Epidermal melanocyte (primary cell): ENCODE measurements around the gene GPR162.

Experiments
- DNase-seq: peaks from one replicate; pipeline ENCODE4 v3.0.0; 2011; ENCODE audit warnings: low spot score; ENCODE audit not compliant: insufficient read length

GPR162 gene

DNA sequence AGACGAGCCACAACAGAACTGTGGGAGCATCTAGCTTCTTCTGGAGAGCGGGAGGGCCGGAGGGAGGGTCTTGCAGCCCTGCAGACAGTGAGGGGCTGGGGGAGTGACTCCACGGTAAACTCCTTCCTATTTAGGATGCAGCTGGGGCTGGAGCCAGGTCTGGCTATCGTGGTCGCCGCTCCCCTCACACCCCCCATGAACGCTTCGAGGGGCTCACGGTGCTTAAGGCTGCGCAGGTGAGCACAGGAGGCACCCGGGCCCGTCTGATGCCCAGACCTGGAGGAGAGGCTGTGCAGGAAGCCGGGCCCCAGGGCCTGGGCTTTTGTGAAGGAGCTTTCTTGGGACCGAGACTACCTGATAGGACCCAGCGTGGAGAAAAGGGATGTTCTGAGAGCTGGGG, 15.2 kb downstream of the GPR162 start:
- no peak for DNase-seq

DNA sequence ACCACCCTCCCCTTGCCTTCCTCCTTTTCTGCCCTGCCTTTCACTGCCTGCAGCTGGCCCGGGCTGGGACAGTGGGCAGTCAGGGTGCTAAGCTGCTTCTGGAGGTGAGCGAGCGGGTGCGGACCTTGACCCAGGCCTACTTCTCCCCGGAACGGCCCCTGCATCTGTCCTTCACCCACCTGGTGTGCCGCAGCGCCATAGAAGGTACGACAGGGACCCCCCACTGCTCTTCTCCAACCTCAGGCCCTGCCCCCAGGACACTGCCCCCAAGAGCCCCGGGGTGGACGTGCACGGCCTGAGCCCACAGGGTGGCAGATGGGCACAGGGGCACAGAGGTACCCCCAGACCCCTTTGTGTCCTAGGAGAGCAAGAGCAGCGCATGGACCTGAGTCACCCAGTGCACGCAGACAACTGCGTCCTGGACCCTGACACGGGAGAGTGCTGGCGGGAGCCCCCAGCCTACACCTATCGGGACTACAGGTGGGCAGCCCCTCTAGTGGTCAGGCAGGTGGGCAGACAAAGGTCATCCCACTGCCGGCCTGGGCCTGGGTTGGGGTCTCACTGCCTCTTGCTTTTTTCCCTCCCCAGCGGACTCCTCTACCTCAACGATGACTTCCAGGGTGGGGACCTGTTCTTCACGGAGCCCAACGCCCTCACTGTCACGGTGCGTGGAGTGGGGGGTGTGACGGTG, 15.9 kb downstream of the GPR162 start:
- DNase-seq: no peak

DNA sequence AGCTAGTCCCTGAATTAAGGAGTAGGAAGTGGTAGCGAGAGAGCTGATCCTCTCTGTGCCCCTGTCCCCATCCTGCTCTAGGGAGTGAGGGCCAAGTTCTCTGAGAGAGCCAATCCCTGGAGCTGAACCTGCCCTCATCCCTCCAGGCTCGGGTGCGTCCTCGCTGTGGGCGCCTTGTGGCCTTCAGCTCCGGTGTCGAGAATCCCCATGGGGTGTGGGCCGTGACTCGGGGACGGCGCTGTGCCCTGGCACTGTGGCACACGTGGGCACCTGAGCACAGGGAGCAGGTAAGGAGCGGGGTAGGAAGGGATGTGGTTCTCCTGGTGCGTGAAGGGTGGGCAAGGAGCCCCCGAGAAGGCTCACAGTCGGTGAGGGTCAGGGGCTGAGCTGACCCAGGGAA, 17.2 kb downstream of the GPR162 start:
- no peak for DNase-seq

DNA sequence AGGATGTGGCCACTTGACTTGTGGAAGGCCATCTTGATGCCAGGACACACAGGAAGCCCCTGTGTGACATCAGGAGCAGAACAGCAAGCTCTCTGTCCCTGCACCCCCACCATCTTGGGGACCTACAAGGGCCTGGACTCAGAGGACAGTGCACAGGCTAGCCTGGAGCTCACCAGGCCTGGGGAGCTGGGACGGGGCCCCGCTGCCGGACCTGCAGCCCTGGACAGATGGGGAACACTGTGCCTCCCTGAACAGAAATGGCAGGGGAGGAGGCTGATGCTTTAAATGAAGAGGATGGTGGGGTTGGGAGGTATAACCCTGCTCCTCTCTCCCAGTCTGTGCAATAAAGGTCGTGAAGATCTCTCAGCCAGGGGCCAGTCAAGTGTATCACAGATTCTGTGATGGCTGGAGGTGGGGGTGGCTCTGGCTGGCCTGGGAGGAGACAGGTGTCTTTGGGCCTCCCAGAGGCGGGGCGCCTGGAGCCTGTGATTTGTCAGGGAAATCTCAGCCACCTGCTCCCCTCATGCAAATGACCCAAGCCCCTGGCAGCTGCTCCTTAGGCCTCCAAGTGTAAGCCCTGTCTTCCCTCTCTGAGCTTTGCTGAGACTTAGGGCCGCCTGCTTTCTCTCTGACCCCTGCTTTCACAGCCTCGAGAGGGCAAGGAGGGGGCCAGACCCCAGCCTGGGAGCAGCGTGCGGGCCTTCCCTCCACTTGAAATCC, 18.0 kb downstream of the GPR162 start:
- no peak for DNase-seq

DNA sequence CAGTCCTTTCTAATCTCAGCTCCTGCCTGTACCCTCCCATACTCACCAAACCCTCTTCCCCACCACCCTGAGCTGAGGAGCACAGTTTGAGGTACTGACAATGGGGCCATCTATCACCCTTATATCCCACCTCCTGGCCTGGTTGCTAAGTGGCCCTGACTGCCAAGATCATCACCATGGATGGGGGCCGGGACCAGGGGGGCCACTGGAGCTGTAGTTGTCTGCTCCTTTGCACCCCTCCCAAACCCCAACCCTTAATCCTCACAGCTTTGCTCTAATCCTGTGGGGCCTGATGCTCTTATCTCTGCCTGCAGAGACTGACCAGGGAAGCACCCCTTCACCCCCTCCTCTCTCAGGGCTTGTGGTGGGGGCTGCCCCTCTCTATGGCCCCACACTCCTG, 18.7 kb downstream of the GPR162 start:
- DNase-seq: no peak

DNA sequence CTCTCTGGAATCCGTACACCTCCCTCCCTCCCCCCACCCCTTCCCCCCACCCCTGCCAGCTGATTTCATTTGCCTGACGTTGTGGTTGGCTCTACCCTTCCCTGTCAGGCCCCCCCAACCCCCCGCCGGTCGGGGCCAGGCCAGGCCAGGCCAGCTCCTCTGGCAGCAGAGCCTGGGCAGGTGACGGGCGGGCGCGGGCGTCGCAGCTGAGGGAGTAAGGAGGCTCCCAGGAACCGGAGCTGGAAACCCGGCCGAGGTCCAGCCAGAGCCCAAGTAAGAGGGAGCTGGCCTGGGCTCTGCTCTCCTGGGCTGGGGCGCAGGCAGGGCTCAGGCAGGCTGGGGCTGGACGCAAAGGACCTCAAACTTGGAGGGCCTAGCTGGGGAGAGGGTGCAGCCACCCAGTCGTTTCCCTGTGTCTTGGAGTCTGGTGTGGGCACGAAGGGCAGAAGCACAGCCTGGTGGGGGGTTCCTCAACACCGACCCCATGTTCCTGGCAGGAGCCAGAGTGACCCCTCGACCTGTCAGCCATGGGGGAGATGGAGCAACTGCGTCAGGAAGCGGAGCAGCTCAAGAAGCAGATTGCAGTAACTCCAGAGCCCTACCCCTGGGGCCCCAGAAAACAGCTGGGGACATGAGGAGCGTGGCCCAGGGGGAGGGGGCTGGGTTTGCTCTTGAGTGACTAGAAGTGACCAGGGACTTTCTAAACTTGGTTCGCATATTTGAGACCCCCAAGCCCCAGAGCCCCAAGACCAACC, 19.3 kb downstream of the GPR162 start, which contains the start of gene GNB3:
GNB3 (plus strand) TSS at position 165 of the 755 bp plus-strand sequence; CDS start at position 528, 363 bp downstream.
- no peak for DNase-seq

DNA sequence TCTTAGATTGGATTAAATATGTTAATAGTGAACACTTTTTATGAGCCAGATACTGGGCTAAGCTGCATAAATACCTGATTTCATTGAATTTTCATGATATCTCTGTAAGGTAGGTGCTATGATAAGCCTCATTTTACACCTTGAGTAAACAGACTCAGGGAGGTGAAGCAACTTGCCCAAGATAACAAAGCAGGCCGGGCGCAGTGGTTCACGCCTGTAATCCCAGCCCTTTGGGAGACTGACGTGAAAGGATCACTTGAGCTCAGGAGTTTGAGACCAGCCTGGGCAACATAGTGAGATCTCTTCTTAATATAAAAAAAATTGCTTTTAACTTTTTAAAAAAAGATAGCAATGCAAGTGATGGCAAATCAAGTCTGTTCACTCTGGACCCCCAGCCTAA, 20.5 kb downstream of the GPR162 start:
- DNase-seq: no peak

DNA sequence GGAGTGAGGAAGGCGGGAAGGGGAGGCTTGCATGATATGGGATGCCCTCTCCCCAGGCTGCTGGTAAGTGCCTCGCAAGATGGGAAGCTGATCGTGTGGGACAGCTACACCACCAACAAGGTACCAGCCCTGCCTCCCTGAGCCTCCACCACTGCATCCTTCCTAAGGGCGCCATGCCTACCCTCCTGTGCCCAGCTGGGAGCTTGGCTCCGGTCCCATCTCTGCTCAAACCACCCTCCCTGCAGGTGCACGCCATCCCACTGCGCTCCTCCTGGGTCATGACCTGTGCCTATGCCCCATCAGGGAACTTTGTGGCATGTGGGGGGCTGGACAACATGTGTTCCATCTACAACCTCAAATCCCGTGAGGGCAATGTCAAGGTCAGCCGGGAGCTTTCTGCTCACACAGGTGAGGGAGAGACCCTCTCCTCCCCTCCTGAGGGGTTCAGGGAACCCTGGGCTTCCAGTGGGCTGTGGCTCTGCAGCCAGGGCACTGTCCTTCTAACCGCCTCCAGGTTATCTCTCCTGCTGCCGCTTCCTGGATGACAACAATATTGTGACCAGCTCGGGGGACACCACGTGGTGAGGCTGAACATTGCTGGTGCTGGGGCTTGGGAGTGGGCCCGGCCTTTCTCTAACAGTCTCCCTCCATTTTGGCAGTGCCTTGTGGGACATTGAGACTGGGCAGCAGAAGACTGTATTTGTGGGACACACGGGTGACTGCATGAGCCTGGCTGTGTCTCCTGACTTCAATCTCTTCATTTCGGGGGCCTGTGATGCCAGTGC, 21.7 kb downstream of the GPR162 start:
- no peak for DNase-seq

DNA sequence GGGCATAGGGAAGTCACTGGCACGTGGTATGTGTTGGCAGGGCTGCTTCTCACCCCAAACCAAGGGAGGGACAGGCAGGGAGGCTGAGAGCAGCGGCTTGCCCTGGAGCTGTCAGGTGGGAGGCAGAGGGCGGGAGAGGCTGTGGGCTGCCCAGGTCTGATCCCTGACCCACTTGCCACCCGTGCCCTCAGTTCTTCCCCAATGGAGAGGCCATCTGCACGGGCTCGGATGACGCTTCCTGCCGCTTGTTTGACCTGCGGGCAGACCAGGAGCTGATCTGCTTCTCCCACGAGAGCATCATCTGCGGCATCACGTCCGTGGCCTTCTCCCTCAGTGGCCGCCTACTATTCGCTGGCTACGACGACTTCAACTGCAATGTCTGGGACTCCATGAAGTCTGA, 23.8 kb downstream of the GPR162 start:
- no peak for DNase-seq

DNA sequence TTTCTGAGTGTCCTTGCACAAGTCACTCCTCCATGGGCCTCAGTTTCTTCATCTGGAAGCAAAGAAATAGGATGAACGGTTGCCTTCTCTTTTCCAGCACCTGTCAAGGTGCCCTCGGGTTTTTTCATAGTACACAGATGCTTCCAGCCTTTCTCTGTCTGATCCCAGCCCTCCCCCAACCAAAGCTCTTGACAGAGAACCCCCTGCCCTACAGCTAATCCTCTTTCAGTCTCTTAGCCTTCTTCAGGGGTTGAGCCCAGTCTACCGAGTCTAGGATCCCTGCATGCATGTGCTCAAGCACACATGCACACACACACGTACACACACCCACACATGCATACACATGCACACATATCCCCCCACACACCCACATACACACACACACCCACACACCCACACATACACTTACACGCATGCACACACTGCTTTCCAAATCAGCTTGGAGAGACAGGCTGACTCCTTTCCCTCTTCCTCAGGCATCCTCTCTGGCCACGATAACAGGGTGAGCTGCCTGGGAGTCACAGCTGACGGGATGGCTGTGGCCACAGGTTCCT, 24.8 kb downstream of the GPR162 start:
- no peak for DNase-seq

DNA sequence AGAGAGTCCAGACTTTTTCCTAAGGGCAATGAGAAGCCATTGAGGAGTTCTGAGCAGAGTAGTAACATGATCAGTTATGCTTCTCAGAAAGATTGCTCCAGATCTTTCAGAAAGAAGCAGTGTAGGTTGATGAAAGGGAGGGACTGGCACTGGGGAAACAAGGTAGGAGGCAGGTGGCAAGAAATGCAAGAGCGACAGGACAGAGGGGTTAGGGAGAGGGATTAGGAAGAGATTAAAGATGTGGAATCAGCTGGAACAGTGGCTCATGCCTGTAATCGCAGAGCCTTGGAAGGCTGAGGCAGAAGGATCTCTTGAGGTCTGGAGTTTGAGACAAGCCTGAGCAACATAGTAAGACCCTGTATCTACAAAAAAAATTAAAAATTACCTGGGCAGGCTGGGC, 26.1 kb downstream of the GPR162 start:
- no peak for DNase-seq

DNA sequence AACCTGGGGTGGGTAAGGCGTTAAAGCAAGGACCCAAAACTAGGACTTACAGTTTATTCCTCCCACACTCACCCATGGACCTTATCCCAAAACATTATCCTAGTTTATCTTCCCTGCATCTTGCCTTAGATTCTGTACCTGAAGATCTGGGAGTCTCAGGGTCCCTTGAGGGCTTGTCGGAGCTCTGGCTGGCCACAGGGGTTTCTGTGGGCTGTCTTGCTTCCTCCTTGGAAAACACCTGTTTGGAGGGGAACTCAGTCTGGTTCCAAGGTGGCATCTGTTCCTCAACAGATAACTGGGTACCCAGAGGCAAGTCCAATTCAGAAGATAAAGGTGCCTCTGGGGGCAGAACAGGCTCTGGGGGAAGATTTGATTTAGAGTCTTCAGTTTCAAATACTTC, 27.8 kb downstream of the GPR162 start:
- no peak for DNase-seq

DNA sequence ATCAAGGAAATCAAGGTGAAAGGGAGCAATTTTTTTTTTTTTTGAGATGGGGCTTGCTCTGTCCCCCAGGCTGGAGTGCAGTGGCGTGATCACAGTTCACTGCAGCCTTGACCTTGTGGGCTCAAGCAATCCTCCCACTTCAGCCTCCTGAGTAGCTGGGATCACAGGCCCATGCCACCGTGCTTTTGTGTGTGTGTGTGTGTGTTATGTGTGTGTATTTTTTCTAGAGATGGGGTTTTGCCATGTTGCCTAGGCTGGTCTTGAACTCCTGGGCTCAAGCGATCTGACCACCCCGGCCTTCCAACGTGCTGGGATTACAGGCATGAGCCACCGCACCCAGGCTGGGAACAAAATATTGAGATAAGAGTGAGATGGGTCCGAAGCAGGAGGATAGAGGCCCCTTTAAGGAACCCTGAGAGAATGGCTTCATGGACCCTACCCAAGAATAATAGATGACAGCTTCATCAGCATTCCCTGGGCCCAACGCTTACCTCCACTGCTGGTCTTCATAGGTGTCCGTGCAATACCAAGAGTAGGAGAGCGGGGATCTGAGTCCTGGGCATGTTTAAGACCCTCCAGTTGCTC, 28.4 kb downstream of the GPR162 start:
- DNase-seq: no peak

DNA sequence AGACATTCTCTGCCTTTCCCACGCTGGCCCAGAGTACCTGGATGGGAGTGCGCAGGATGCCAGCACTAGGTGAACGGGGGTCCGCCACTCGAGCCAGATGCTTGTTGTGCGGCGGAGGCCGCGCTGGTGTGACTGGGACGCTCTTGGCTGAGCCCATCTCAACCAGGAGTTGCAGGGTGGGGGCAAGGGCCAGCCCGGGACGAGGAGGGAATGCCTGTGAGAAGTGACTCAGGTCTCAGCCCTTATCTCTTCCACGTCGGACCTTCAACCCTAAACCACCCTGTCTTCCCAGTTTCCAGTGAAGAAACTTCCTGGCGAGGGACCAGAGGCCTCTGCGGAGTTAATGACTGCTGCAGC, 29.2 kb downstream of the GPR162 start:
- DNase-seq: no peak

DNA sequence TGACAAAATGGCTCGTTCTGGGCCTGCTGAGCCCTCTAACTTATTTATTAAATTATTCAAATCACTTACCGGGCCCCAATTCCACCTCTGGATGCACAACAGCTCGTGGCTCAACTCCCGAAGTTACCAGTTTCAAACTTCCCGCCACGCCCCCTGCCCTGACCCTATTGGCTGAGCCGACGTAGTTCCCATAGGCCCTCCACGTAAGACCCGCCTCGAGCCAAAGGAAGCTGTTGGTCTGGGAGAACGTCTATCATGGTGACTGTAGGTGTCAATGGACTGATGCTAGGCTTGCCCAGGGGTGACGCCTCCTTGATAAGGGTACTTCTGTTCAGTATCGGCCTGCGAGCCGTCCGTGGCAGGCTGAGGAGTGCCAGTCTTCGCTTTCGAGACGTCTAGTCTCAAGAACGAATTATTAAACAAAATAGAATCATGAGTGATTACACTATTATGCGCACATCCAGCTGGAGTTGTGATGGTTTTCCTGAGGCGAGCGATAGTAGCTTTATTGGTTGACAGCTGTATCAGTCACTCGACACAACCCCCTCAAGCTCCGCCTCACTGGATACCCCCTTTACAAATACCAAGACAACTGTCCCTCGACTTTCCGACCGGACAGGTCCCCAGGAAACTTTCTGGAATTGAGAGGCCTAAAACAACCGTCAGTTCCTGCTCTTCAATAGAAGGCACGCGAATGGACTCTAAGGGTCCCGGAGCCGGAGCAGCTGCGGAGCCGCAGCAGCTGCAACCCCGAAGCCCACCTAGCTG, 29.7 kb downstream of the GPR162 start, which contains the start of gene CDCA3:
CDCA3 (minus strand) TSS at position 134 of the 768 bp plus-strand sequence. CDS start 334 bp downstream, outside the sequence.
- DNase-seq: peak; percentile 100

DNA sequence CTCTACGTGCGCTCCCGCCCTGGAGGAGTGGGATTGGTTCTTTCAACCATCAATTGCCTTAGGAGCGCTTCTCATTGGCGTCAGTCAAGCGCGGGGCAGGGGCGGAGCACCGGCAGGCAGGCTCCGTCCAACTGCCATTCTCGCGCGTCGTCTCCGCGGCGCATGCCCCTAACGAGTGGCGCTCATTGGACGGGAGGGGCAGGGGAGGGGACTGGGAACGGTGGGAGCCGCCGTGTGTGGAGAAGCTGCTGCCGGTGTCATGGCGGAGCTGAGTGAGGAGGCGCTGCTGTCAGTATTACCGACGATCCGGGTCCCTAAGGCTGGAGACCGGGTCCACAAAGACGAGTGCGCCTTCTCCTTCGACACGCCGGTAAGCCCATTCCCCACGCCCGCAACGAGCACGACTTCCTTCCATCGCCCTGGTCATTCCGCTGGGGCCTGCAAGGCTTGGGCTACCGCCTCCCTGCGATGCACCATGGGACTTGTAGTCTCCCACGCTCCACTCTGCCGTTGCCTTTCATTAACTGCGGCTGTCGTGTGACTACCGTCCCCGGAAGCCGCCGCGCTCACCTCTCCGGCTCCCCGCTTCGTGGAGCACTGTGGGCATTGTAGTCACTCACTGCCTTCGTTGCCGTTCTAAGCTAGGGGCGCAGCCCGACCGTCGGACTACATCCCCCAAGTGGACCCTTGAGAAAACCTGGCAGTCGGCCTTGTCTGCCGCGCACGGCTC, 30.5 kb downstream of the GPR162 start, which contains the start of gene USP5:
USP5 (plus strand) TSS at position 230 of the 730 bp plus-strand sequence; CDS start at position 260, 30 bp downstream.
- DNase-seq: peak; percentile 97

DNA sequence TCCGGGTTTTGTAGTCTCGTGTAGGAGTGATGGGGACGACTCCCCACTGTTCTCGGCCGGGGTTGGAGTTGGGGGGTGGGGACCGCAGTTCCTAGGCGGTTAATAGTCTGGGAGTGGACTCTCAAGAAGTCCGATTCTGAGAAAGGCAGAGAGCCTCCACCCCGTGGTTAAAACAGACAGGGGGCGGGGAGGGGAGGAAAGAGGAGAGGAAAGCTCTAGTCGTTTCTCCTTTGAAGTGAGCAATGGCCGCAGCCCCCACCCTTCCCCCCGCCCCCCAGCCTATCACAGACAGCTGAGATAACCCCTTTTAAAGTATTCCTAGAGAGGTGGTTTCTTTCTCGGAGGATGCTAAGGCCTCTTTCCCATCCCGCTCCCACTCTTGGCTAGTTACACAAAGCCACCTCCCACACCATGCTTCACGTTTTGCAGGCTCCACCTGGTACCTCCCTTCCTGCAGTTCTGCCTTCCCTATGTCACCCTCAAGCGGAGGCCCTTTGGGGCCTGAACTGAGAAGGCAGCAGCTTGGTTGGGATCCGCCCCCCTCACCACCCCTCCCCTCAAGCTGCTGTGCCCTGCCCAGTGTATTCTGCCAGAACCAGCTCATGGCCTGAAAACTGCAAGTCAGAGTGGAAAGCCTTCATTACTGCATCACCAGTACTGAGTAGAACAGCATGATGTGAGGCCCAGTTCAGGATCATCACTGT, 31.2 kb downstream of the GPR162 start:
- peak; percentile 46 for DNase-seq

DNA sequence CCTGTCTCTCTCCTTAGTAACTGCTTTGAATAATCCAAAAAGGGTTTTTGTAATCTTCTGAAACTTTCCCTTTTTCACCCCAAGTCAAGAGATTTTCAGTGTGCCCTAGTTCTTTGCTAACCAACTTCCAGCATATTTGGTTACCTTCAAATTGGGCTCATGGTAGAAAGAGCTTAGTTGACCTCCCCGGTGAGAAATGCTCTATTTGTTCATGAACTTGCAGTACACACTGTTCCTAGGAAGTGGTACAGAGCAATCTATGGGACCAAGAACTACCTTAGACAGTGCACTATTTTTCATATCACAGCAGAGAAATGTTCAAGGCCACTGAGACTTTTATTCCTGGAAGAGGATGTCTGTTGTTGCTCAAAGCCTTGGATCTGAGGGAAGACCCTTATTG, 32.0 kb downstream of the GPR162 start:
- no peak for DNase-seq

DNA sequence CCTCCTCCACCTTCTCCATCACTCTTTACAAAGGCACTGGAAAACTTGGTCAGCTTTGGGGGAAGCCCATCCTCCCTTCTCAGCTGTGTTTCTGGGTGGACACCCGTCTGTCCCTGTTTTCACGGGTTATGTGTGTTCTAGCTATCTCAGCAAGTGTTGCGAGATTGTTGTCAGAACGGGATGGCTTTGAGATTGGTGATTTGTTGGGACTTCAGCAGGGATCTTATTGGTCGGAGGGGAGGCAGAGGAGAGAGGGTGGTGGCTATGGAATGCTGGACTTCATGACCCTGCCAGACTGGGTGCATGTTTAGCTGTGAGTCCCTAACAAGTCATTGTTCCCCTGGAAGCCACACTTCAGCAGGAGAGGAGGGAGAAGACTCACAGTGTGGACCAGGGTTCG, 32.4 kb downstream of the GPR162 start:
- no peak for DNase-seq
